Measurements from ENCODE around the gene TRPV3.
"Not testable (repeated sequence)": the region's sequence is repeated elsewhere in the genome, so short reads cannot be mapped to it uniquely, and the experiment has no call there.

Gene TRPV3

DNA sequence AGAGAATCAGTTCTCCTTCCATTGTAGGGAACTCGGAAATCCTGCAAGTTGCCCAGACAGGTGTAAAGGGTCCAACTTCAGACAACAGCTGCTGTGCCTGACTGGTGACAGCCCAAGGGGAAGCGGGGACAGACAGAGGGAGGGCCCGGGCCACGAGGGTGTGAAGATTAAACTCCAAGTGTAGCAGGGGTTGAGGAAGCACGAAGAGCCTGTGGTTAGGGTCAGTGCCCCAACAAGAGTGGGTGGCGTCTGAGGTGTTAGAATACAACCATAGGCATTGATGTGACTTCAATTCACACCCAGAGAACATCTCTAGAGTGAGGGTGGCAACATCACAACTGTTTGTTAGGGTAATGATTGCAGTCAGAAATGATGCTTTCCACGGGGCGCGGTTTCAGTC, 42.7 kb downstream of the TRPV3 start:
- DNase-seq: no peak

DNA sequence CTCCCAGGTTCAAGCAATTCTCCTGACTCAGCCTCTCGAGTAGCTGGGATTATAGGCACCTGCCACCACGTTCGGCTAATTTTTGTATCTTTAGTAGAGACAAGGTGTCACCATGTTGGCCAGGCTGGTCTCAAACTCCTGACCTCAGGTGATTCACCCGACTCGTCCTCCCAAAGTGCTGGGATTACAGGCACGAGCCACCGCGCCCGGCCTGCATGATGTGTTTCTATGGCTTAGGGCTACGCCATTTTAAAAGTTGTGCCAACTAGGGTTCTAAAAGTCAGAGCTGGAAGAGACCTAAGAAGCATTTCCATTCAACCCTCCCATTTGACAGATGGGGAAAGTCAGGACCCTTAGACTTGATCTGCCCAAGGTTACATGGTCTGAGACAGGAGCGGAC, 43.4 kb downstream of the TRPV3 start:
- DNase-seq: not testable (repeated sequence)

DNA sequence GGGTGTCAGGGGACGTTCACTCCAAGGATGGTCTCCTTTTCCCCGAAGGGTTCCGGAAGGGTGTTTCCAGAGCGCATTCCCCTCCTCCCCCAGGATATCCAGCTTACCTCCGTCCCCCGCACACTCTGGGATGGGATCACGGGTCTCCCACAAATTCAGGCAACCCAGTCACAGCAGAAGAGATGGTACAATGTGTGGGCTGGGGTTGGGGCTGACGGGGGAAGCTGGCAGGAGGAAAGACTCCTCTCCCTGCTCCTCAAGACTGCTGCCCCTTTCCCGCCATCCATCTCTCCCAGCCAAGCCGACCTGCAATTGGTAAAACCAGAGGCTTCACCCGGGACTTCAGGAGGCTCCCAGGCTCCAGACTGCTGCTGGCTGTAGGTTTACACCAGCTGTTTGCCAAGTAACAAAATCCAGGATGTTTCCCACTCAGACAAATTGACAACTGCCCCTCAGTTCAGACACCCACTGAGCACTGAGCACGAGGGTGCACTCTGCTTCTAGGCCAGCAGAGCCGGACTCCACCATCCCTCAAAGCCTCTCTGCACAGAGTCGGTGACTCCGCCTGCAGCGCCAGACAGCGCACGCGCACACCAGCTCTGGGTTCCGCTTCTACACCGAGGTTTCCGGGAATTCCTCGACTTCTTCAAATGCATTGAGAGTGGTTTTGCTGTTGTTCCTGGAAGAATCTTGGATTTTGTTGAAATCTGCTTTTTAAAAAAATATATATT, 44.1 kb downstream of the TRPV3 start:
- DNase-seq: no peak

DNA sequence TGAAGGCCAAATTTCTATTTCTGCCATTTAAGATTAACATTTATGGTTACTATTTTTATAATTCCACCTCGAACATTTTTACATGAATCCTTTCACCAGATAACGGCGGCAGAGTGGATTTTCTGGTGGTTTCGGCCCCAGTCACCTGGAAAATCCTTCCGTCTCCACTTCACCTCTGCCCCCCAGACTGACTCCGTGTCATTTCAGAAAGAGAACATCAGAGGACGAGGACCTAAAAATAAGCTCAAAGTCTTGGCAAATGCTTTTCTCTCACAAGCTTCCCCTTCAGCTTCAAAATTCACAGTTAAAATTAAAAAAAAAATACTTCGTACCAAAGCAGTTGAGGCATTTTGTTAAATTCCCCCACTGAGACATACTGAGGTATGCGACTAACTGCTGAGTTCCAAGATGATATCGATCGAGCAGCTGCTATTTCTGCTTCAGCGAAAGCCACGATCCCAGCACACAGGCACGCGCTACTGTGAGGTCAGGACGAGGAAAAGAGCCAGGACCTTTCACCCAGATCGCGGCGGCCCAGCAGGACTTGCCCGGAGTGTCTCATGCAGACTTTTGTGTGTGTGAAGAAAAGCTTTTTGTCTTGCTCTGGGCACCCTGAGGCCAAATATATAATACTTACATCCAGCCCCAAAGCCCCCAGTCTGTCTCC, 45.0 kb downstream of the TRPV3 start:
- DNase-seq: no peak

DNA sequence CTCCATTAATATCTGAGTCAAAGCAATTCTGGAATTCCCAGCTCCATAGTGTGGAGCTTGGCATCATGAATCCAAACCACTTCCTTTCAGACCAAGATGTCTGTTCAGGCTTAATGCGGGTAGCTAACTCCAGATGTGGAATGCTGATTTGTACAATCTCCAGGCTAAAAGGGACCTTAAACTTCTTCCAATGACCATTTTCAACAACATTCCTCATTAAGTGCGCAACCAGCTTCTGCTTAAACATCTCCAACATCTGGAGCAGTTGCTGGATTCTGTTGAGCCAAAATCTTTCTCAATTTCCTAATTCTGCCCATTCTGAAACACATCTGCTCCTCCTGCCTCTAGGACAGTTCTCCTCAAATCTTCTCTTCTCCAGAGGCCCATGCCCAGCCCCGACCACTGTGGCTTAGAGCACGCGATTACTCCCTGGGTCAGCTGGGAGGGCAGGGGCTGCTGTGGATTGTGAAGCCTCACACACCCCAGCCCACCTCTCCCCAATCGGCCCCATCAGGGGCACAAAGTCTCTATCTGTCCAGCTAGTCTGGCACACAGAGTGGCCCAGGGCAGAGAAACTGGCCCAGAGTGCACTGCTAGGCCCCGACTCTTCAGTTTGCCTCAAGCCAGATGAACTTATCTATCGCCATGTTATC, 45.6 kb downstream of the TRPV3 start:
- DNase-seq: no peak

DNA sequence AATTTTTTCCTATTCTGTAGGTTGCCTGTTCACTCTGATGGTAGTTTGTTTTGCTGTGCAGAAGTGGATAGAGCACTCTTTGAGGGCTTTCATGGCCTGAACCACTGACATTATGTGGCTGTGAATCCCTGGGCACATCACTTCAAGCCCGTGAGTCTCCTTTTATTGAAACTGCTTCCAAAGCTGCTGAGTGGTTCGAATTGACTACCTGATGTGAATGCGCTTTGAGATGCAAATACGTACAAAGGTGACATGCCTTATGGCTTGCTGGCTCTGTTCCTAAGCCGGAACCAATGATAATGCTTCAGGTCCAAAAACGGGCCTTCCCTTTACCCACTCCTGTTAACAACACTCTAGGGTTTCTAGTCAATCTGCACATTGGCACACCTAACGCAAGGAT, 47.5 kb downstream of the TRPV3 start:
- DNase-seq: no peak

DNA sequence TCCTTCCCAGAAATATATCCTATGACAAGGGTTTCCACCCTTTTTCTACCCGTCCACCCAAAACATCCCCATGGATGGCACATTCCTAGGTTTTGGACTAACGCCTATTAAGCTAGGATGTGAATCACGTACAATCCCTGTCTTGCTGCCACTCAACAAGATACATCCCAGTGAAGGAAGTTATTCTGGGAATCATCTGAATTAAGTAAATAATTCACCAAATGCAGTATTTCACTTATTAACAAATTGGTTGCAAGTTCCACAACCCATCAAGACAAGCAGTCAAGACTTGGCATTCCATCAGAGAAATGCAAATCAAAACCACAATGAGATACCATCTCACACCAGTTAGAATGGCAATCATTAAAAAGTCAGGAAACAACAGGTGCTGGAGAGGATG, 49.7 kb downstream of the TRPV3 start:
- no peak for DNase-seq

DNA sequence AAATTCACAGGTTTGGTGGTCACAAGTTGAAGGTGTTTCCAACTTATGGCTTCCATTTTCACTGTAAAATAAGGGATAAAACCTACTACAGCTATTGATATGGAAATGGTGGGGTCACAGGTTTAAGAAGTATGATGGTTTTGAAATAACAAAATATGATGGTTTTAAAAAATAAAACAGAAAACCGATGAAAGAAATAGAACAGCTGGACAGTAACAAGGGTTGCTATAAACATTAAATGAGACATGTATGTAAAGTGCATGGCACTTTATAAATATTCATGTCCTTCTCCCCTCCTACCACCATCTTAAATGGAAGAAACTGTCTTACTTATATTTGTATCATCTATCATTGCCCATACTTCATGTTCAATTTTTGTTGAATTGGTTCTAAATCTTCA, 50.5 kb downstream of the TRPV3 start:
- no peak for DNase-seq

DNA sequence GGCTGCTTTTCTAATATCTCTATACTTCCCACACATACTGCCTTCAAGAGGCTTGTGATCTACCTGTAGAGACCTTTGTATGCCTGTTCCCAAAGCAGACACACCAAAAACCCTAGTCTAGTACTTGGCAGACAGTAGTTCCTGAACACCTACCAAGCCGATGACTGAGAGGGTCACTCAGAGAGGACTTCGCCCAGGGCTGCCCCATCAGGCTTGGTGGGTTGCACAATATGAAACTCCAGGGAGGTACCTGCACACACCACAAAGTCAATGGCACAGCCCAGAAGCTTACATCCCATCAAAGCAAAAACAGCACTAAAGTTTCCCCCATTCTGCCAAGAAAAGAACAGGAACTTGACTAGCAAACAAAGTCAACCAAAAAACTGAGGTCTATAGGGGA, 51.6 kb downstream of the TRPV3 start:
- DNase-seq: no peak

DNA sequence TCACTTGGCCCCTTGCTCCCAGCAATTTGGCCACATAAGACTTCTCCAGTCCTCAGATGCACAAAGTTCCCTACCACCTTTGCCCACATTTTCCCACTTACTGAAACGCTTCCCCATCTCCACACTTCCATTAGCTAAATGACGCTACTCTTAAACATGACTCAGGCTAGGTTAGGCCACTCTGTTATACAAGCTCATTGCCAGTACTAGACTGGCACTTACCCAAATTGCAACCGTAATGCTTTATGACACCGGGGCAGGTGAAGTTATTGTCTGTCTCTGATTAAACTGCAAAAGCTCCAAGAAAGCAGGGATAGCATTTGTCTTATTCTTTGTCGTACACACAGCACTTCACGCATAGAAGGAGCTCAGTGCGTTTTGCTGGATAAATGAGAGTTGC, 52.6 kb downstream of the TRPV3 start:
- no peak for DNase-seq

DNA sequence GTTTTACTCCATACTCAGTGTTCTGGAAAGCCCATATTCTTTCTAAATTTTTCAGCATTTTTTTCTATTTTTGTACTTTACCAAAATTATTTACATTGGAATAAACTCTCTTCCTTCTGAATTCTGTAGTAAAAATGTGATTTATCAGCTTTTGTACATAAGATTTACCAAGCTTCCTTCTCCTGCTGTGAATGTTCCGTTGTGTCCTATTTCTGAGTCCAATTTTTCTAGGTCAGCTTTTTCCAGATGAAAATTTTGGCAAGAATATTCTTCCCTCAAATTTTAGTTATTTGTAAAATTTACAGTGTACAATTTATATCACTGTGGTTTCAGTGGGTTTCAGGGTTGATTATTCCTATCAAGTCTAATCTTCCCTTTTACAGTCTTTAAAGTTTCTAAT, 54.3 kb downstream of the TRPV3 start:
- no peak for DNase-seq

DNA sequence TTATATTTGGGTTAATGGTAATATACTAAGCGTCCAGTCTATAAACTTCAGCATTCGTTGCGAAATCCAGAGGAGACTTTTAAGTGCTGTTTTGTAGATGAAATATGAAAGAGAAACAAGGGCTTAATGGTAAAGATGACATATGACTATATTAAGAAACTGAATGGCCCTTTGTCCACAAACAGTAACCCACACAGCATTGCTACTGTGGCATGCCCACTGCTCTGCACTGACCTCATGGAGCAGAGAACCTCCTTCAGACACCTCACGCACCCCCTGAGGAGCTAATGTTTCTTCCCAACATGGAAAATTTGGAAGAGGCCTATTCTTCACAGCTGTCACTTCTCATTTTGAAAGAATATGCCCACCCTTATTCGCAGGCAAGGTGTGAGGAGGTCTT, 55.1 kb downstream of the TRPV3 start:
- no peak for DNase-seq

DNA sequence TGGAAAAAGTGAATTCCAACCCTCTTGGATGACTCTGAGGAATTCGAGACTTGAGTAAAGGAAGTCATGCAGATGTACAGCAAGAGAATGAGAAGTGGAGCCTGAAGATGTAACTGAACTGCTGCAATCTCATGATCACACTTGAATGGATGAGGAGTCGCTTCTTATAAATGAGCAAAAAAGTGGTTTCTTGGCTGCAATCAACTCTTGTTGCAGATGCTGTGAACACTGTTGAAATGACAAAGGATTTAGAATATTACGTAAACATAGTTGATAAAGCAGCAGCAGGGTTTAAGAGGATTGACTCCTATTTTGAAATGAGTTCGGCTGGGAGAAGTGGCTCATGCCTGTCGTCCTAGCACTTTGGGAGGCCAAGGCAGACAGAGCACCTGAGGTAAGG, 56.3 kb downstream of the TRPV3 start:
- DNase-seq: no peak

DNA sequence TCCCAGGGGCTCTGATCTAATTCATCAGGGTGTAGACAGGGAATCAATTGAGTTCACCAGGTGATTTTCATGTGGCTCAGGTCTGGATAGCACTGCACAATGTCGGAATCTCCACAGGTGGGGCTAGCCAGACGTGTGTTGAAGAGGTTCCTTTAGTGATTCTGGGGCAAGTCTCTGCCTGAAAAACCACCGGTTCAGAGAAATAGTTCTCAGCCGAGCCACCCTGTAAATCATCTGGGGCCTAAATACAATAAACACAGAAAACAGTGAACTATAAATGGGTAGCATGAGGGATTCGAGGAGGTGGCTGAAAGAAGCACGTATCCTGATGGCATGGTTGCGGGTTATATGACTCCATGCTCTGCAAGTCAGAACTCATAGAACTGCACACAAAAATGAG, 60.5 kb downstream of the TRPV3 start:
- no peak for DNase-seq

DNA sequence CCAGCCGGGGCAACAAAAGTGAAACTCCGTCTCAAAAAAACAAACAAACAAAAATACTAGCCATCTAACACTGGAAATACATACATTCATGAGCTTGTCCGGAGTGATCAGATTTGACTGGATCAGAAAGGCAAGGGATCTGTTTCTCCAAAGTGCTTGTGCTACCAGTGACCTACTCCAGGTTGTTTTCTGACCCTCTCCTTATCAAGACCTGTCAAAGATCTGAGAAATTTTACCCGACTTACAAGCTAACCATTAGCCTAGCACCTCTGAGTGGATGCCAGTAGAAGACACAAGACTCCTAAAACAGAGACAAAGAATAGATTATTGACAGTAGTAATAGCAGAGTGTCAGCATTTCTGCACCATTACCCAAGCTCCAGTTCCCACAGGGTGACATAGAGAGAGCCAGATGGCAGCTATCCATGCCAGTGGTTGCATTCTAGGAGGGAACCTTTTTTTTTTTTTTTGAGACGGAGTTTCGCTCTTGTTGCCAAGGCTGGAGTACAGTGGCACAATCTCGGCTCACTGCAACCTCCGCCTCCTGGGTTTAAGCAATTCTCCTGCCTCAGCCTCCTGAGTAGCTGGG, 72.0 kb downstream of the TRPV3 start:
- DNase-seq: no peak

DNA sequence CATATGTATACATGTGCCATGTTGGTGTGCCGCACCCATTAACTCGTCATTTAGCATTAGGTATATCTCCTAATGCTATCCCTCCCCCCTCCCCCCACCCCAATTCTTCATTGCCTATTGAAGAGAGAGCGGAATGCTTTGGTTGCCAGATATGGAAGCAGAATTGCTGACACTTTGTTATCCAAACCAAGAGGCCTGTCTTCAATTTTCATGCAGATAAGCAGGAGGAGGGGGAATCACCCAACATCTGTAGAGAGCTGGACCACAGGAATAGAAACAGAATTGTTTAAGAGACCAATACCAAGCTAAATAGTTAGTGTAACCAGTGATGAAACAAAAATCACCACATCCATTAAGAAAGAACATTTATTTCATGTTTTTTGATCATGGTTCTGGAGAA, 74.8 kb downstream of the TRPV3 start:
- DNase-seq: no peak

DNA sequence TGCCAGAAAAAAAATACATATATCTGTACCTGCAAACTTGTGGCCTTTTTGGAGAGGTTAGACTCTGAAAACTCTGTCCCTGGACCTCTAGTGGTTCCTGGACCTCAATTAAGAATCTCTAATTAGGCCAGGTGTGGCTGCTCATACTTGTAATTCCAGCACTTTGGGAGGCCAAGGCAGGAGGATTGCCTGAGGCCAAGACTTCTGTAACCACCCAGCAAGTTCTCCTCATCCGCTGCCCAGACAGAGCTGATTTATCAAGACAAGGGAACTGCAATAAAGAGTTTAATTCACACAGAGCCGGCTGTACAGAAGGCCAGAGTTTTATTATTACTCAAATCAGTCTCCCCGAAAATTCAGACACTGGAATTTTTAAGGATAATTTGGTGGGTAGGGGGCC, 77.6 kb downstream of the TRPV3 start:
- no peak for DNase-seq

DNA sequence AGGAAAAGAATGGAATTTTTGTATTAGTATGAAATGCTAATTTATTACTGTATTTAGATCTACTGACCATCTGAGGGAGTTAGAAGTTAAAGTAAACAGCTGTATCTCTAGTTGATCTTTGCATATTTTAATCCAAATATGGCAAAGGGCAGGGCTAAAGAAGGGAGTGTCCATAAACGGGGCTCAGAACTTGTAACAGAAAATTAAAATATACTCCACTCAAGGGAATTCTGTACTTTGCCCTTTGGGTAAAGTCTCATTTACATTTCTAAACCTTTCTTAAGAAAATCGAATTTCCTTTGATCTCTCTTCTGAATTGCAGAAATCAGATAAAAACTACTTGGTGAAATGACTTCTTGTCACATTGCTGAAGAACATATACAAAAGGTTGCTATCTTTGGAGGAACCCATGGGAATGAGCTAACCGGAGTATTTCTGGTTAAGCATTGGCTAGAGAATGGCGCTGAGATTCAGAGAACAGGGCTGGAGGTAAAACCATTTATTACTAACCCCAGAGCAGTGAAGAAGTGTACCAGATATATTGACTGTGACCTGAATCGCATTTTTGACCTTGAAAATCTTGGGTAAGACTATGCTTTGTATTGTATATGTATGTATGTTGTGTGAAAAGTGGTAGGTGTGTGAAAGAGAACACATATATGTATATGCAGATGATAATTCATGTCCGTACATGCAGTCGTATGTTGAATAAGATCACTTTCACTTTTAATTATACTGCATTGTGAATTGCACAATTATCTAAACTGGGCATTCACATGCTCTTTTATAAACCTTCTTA, 81.6 kb downstream of the TRPV3 start, which contains the start of gene ASPA:
Gene ASPA (plus strand): TSS at position 186 of the 799 bp plus-strand sequence. CDS start 163 bp downstream, at position 349.
- DNase-seq: no peak

DNA sequence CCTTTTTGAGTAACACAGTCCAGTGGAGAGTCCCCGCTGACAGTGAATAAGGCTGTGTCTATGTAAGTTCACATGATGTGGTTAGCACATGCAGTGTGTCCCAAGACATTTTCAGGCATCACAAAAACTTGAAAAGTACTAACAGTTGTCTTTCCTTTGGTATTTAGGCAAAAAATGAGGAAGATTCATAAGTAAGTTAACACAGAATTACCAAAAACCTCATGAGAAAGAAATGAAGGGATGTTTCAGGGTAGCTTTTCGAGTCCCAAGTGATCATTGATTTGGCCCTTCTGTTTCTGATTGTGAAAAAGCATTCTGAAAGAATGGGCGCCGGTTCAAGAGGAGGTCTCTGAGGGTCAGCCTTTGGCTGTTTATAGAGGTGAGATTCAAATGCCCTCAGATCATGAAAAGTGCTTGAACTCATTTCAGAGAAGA, 82.3 kb downstream of the TRPV3 start:
- no peak for DNase-seq

DNA sequence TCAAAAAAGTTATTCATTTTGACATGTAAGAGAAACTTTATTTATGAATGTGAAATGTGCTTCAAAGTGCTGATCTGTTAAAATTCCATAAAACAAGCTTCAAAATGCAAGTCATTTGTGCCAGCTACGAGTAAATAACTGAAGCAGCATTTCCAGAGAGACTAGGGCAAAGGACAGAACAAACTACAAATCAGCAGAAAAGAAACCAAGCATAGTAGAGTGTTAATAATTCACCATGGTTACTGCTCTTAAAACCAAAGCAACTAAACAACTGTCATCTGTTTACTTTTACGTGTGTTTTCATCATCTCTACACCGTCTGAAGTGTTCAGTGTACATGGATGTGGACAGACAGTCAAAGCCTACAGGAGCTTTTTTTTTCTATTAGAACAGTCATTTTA, 83.4 kb downstream of the TRPV3 start:
- no peak for DNase-seq

DNA sequence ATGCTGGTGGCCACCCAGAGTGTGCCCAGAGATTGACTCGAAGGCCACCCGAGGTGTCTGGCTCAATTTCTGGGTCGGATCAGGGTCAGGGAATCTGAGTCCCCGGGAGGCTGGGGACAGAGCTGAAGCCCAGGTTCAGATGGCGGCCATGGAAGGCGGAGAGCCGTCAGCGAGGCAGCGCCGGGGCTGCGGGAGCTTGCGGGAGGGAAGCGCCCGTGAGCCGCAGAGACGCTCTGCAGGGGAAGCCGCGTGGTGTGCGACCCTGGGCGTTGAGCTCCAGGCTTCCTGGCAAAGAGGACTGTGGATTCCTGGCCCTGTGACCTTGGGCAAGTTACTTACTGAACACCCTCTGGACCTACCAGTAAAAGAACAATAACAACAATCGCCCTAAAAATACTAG, 85.5 kb downstream of the TRPV3 start:
- no peak for DNase-seq

DNA sequence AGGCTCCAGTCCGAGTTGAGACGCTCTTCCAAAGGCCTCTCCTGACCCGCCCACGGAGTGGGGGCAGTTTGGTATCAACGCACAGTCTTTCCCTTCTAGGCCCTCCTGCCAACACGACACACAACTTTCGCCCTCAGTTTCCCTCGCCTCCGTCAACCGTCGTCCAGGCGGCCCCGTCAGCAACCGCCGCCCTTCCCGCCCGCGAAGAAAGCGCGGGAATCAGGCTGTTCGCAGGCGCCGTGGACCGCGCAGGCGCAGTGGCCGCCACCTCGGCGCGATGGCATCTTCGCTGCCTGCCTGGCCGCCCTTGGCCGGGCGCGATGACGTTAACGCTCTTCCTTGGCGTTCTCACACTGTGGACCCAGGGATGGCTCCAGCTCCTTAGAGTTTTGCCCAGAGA, 86.0 kb downstream of the TRPV3 start, which contains the start of gene SPATA22:
Gene SPATA22 (minus strand): TSS at position 221 of the 400 bp plus-strand sequence. CDS start 2,494 bp downstream, outside the sequence.
- no peak for DNase-seq

DNA sequence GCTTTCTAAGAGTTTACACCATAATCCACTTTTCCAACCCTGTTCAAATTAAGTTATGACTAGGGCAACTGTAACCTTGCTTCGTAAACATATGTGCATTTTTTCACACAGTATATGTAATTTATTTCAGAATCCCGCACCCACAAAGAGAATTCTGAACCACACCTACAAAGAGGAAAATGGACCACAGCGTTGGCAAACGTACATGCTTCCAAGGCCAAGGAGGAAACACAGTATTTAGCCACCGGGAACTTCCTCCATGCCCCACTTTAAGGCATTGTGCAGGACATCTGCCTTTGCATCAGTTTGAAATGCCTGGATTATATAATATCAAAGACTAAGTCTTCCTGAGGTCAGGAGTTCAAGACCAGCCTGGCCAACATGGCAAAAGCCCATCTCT, 88.1 kb downstream of the TRPV3 start:
- no peak for DNase-seq
